Adrenal gland (tissue), 5 donors: Measurements from ENCODE around the gene OR2S2.

Source experiments
- POLR2A ChIP-seq, 2 donors: fragments of 450-650 bp; IDR thresholded peaks; one replicate each; pipeline ENCODE4 v1.6.1; 2017; ENCODE audit warnings: antibody characterized with exemption in 2 of 2, mild to moderate bottlenecking in 2 of 2, moderate library complexity in 1 of 2
- TF ChIP-seq, protein P1 (sequence below), 6 experiments: fragments of 450-650 bp in 4 of 6; fragments of 200-600 bp in 2 of 6; sonication (generic) in 1 of 6; IDR thresholded peaks; 1 replicate in 5 of 6; 2 replicates in 1 of 6; pipeline versions ENCODE4 v1.5.1 to v1.8.0; 2016 to 2021; ENCODE audit warnings: antibody characterized with exemption in 6 of 6, mild to moderate bottlenecking in 2 of 6, moderate library complexity in 1 of 6
- donor health status: DM: no; HTN: no; CAD: no.

DNA sequence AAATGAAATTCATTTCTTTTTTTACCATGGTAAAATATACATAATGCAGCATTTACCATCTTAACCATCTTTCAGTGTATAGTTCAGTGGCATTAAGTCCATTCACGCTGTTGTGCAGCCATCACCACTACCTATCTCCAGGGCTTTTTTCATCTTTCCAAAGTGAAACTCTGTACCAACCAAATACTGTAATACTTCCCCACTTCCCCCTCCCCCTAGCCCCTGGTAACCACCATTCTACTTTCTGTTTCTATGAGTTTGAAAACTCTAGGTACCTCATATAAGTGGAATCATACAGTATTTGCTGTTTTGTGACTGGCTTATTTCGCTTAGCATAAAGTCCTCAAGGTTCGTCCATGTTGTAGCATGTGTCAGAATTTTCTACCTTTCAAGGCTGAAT lies 25.2 kb downstream of the OR2S2 start:
- TF ChIP-seq, protein P1, sequence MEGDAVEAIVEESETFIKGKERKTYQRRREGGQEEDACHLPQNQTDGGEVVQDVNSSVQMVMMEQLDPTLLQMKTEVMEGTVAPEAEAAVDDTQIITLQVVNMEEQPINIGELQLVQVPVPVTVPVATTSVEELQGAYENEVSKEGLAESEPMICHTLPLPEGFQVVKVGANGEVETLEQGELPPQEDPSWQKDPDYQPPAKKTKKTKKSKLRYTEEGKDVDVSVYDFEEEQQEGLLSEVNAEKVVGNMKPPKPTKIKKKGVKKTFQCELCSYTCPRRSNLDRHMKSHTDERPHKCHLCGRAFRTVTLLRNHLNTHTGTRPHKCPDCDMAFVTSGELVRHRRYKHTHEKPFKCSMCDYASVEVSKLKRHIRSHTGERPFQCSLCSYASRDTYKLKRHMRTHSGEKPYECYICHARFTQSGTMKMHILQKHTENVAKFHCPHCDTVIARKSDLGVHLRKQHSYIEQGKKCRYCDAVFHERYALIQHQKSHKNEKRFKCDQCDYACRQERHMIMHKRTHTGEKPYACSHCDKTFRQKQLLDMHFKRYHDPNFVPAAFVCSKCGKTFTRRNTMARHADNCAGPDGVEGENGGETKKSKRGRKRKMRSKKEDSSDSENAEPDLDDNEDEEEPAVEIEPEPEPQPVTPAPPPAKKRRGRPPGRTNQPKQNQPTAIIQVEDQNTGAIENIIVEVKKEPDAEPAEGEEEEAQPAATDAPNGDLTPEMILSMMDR (IDR thresholded peaks at IDR 0.05): no peak
- TF ChIP-seq POLR2A (IDR thresholded peaks at IDR 0.05): no peak
